CD4-positive, alpha-beta T cell (primary cell): ENCODE measurements around the gene CTTNBP2. TPM values are rescaled to one million over a fixed set of nuclear protein-coding genes. Genes with fewer than 3 reads are reported as not detected.

Experiments
- ATAC-seq: fragments of 200-7000 bp; cut with Tn5 transposase; one replicate; pipeline ENCODE4 v1.10.0; 2022; ENCODE audit warnings: mild to moderate bottlenecking; ENCODE audit not compliant: poor library complexity
- CTCF ChIA-PET: fragments of 350-600 bp; sonication (Branson Sonifier 250); formaldehyde crosslinking; loops from one replicate; lab custom pipeline; 2021; ENCODE audit warnings: antibody characterized with exemption, inconsistent platforms; lab: Charles Lee
- POLR2A ChIA-PET: fragments of 350-600 bp; sonication (Branson Sonifier 250); formaldehyde crosslinking; loops from one replicate; lab custom pipeline; 2021; ENCODE audit warnings: antibody characterized with exemption, inconsistent platforms; lab: Charles Lee
- DNase-seq, 14 experiments: peaks; one replicate each; pipeline ENCODE4 v3.0.0-alpha.2; 2013 to 2020; ENCODE audit warnings: mixed read lengths in 2 of 14
- H3K27ac ChIP-seq, 2 donors: one replicate each; pipeline versions ENCODE4 v1.5.1 to v1.7.0; 2013; ENCODE audit warnings: low read length in 2 of 2, low read depth in 1 of 2, mild to moderate bottlenecking in 1 of 2
- H3K27me3 ChIP-seq, 2 experiments: 1 replicate in 1 of 2; 2 replicates in 1 of 2; pipeline versions ENCODE4 v1.6.1 to v1.7.0; 2013; ENCODE audit warnings: low read length in 2 of 2, control low read depth in 1 of 2, mild to moderate bottlenecking in 1 of 2, moderate library complexity in 1 of 2; ENCODE audit not compliant: insufficient read depth in 2 of 2, control insufficient read depth in 1 of 2
- H3K36me3 ChIP-seq: one replicate; pipeline ENCODE4 v1.6.1; 2013; ENCODE audit warnings: low read length, control low read depth; ENCODE audit not compliant: insufficient read depth
- H3K4me1 ChIP-seq: one replicate; pipeline ENCODE4 v1.6.1; 2013; ENCODE audit warnings: low read length, control low read depth; ENCODE audit not compliant: insufficient read depth
- H3K4me3 ChIP-seq: one replicate; pipeline ENCODE4 v1.5.1; 2013; ENCODE audit warnings: mild to moderate bottlenecking, low read length, moderate library complexity
- H3K9me3 ChIP-seq, 2 experiments: 1 replicate in 1 of 2; 2 replicates in 1 of 2; pipeline versions ENCODE4 v1.6.1 to v1.7.0; 2013; ENCODE audit warnings: low read length in 2 of 2, mild to moderate bottlenecking in 2 of 2, control low read depth in 1 of 2, moderate library complexity in 1 of 2; ENCODE audit not compliant: control insufficient read depth in 1 of 2, insufficient read depth in 1 of 2
- H3K27ac Mint-ChIP-seq: one replicate; pipeline ENCODE4 v1.8.0; 2020; ENCODE audit warnings: mixed read lengths
- H3K27me3 Mint-ChIP-seq: one replicate; pipeline ENCODE4 v1.8.0; 2021; ENCODE audit warnings: mixed read lengths
- H3K36me3 Mint-ChIP-seq: one replicate; pipeline ENCODE4 v1.8.0; 2021; ENCODE audit warnings: low read depth, mixed read lengths
- H3K4me1 Mint-ChIP-seq: one replicate; pipeline ENCODE4 v1.8.0; 2021; ENCODE audit warnings: low read depth, mixed read lengths
- H3K4me3 Mint-ChIP-seq: one replicate; pipeline ENCODE4 v1.8.0; 2020; ENCODE audit warnings: mild to moderate bottlenecking, mixed read lengths
- H3K9me3 Mint-ChIP-seq: one replicate; pipeline ENCODE4 v1.8.0; 2020; ENCODE audit warnings: mixed read lengths
- CTCF ChIP-seq: fragments of 200-600 bp; IDR thresholded peaks from one replicate; pipeline ENCODE4 v1.8.0; 2022; ENCODE audit warnings: antibody characterized with exemption, mild to moderate bottlenecking
- intact Hi-C, 2 experiments: fragments of 100-400 bp; cut with DNase I in 1 of 2; cut with micrococcal nuclease in 1 of 2; formaldehyde crosslinking; loops; one replicate each; pipeline versions ENCODE4 v1.15.1 to v1.9.0; 2023 to 2025; cut with DNase I, micrococcal nuclease
- total RNA-seq, 174 experiments: library from RNA in 2 of 174; stranded (reverse) in 2 of 174; gene quantifications; one replicate each; pipeline ENCODE4 v1.2.3 and lab custom pipeline; 2021 to 2026

Gene CTTNBP2
- total RNA-seq, 2 experiments from 2014 or later: not detected

GRCh38 chr7:117764031-117764430 lies 109.2 kb downstream of the CTTNBP2 start:
- DNase-seq (no peak), ATAC-seq (no peak)
- no peak overlapping the region for H3K27ac Mint-ChIP-seq
- H3K4me3 Mint-ChIP-seq: no peak overlapping the region
- Histone ChIP-seq H3K36me3 (no peaks in the 10 kb centered on the region), H3K9me3 (no peaks in the 10 kb centered on the region), H3K4me1 (no peaks in the 10 kb centered on the region), H3K27me3 (no peaks in the 10 kb centered on the region), H3K4me3 (no peak overlapping the region), H3K27ac (no peak overlapping the region)
- H3K9me3 Mint-ChIP-seq: peaks cover 3% of the 10 kb centered on the region
- intact Hi-C loops: no loop called here
- TF ChIP-seq CTCF: no peak
- ChIA-PET POLR2A (no interaction called here), CTCF (no interaction called here)
- peaks cover 18% of the 10 kb centered on the region for H3K27me3 Mint-ChIP-seq
- no peaks in the 10 kb centered on the region for H3K4me1 Mint-ChIP-seq
- H3K36me3 Mint-ChIP-seq: no peaks in the 10 kb centered on the region

GRCh38 chr7:117762055-117762454 lies 111.2 kb downstream of the CTTNBP2 start:
- Histone ChIP-seq H3K4me3 (no peak overlapping the region), H3K36me3 (no peaks in the 10 kb centered on the region), H3K4me1 (no peaks in the 10 kb centered on the region), H3K27ac (no peak overlapping the region), H3K9me3 (no peaks in the 10 kb centered on the region), H3K27me3 (no peaks in the 10 kb centered on the region)
- no peaks in the 10 kb centered on the region for H3K4me1 Mint-ChIP-seq
- DNase-seq: no peak
- intact Hi-C loops: no loop called here
- peaks cover 17% of the 10 kb centered on the region for H3K27me3 Mint-ChIP-seq
- H3K4me3 Mint-ChIP-seq: no peak overlapping the region
- ChIA-PET CTCF (no interaction called here), POLR2A (no interaction called here)
- no peak for TF ChIP-seq CTCF
- no peak overlapping the region for H3K27ac Mint-ChIP-seq
- no peaks in the 10 kb centered on the region for H3K36me3 Mint-ChIP-seq
- ATAC-seq: no peak
- H3K9me3 Mint-ChIP-seq: peaks cover 3% of the 10 kb centered on the region

GRCh38 chr7:117759950-117760640 lies 113.1 kb downstream of the CTTNBP2 start:
- Mint-ChIP-seq H3K4me1 (no peaks in the 10 kb centered on the region), H3K27me3 (peaks cover 5% of the 10 kb centered on the region), H3K9me3 (peaks cover 3% of the 10 kb centered on the region), H3K27ac (no peak overlapping the region), H3K36me3 (no peaks in the 10 kb centered on the region), H3K4me3 (no peak overlapping the region)
- TF ChIP-seq CTCF: no peak
- ATAC-seq: no peak
- H3K4me3 ChIP-seq: no peak overlapping the region
- no peaks in the 10 kb centered on the region for H3K27me3 ChIP-seq
- DNase-seq: no peak
- intact Hi-C loops: no loop called here
- POLR2A ChIA-PET: no interaction called here
- CTCF ChIA-PET: no interaction called here
- no peaks in the 10 kb centered on the region for H3K36me3 ChIP-seq
- no peaks in the 10 kb centered on the region for H3K9me3 ChIP-seq
- H3K4me1 ChIP-seq: no peaks in the 10 kb centered on the region
- no peak overlapping the region for H3K27ac ChIP-seq
